ENCODE measurements around the gene CCSAP.

The CCSAP gene

DNA sequence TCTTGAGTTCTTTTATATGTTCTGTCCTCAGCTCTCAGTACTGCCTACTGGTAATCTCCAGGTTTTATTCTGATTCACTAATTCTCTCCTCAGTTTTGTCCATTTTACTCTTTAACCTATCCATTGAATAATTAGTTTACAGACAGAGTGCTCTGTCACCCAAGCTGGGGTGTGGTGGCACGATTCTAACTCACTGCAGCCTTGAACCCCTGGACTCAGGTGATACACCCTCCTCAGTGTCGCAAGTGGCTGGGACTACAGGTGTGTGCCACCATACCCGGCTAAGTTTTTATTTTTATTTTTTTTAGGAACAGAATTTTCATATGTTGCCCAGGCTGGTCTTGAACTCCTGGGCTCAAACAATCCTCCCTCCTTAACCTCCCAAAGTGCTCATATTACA lies 58.0 kb downstream of the CCSAP start:
- no peak for DNase-seq

DNA sequence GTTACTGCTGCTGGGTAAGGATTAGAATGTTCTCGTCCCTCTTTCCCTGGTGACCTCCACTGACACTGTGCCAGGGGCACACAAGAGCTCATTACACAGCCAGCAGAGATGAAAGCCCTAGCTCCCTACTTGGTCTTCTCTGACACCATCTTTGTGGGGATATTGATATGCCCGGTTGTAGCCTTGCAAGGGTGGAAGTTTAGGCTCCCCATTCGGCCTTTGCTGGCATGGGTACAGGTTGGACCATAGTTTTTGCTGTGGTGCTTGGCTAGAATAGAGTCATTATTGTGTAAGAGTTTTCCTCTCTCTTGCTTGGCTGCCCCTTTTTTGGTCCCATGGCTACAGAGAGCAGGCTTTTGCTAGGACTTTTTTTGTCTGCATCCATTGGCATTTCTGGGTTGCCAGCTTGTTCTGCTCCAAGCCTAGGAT lies 59.6 kb downstream of the CCSAP start:
- no peak for DNase-seq

DNA sequence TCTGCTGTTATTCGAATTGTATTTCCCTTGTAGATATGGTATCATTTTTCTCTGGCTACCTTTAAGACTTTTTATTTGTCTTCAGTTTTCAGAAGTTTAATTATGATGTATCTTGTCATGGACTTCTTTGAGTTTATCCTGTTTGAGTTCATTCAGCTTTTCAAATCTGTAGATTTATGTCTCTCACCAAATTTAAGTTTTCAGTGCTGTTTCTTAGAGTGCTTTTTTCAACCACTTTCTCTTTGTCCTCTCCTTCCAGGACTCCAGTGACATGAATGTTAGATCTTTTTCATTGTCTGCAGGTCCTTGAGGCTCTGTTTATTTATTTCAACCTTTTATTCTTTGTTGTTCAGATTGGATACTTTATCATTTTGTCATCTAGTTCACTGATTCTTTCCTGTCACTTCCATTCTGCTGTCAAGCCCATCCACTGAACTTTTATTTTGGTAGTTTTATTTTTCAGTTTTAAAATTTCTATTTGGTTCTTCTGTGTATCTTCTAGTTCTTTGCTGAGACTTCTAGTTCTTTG lies 60.5 kb downstream of the CCSAP start:
- DNase-seq: no peak

DNA sequence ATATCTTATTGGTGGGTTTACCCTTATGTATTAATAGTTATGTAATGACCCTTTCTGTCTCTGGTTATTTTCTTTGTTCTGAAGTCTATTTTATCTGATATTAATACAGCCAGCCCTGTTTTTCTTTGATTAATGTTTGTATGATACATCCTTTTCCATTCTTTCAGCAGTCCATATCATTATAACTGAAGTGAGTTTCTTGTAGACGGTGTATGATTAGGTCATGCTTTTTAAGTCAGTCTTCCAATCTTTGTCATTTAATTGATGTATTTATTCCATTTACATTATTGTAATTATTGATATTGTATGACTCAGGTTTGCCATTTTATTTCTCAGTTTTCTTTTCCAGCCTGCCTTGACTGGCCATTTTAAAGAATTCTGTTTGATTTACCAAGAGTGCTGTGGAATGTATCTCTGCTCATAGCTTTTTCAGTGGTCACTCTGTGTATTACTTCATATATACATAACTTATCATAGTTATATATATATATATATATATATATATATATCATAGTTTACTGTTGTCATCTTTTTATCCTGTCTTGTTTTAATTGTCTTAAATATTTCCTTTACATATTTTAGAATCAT lies 61.4 kb downstream of the CCSAP start:
- no peak for DNase-seq

DNA sequence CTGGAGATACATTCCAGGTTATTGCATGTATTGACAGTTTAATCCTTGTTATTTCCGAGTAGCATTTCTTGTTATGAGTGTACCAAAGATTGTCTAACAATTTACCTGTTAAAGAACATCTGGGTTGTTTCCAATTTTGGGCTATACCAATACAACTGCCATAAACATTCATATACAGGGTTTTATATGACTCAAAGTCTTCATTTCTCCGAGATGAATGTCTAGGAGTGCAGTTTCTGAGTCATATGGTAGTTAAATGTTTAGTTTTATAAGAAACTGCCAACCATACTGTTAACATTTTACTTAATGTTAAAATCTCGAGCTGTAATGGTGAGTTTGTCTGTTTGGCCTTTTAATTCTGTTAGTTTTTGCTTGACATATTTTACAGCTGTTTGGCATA lies 61.9 kb downstream of the CCSAP start:
- DNase-seq: no peak

DNA sequence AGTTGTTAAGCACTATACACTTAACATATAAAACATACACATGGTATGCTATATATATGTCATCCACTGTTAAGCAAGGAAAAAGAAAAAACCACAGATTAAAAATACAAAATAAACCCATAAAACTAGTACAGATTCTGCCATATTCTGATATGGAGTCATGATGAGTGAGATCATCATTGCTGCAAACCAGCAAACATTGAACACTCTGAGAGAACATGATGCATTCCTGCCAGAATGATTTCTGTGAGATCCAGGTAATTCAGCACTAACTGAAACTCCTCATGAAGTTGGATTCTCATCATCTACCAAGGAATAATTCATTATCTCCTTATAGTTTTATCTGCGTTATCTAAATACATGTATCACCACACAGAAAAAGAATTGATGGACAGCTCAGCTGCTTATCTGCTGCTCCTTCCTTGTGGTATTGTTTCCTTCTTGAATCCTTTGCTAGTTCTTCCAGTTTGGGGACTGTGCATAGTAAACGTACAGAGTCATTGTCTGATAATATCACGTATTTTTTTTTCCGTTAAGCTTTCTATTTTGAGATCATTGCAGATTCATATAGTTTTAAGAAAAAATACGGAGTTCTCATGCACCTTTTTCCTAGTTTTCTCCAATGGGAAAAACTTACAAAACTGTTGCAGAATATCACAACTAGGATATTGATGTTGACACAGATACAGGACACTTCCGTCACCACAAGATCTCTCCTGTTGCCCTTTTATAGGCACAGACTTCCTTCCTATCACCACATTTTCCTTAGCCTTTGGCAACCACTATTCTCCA lies 62.6 kb downstream of the CCSAP start:
- no peak for DNase-seq

DNA sequence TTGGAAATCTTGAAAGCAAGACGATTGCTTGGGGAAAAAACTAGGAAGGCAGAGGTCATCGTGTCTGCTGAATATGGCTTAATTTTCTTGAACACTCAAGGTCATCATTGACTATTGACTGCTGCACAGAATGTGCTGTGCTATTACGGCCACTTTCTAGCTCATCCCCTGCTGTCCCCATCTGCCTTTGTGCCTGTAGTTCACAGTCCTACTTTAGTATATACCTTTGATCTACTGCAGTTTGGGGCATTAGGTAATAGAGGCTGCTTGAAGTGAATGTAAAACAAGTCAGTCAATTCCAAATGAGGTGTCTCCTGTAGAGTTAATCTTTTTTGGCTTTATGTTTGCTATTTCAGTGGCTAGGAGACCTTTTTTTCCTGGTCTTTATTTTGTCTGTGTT lies 63.6 kb downstream of the CCSAP start:
- DNase-seq: no peak

DNA sequence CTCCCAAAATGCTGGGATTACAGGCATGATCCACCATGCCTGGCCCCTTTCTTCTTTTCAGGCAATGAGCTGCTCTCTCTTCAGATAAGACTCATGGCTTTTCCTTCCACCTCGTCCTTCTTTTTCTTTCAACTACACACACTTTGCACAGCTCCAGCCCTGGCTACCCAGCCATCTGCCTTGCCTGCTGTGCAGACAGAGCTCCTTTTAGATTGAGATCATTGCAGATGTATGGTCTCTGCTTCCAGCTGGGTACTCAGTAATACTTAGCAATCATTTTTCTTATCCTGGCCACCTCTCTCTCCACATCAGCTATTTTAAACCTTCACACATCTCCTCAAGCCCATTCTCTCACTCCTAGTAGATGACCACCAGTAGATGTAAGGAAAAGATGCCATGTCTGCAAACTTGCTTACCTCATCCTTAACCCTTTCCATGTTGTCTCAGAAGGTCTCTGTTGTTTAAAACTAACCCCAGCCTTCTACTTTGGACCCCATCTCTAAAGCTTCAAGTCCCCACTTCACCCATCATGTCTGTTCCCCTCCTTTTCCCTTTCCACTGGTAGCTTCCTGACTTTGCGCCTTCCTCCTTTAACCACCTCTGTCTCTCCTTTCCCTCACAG lies 64.6 kb downstream of the CCSAP start:
- no peak for DNase-seq

DNA sequence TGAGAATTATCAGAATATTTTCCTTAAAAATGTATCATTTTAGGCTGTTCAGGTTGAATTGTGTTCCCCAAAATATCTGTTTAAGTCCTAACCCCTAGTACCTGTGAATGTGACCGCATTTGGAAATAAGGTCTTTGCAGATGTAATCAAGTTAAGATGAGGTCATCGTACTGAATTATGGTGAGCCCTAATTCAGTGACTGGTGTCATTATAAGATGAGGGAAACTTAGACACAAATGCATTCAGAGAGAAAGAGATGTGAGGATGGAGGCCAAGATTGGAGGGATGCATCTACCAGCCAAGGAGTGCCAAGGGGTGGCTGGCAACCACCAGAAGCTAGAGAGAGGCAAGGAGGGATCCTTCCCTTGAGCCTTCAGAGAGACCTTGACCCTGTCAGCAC lies 67.8 kb downstream of the CCSAP start:
- DNase-seq: no peak

DNA sequence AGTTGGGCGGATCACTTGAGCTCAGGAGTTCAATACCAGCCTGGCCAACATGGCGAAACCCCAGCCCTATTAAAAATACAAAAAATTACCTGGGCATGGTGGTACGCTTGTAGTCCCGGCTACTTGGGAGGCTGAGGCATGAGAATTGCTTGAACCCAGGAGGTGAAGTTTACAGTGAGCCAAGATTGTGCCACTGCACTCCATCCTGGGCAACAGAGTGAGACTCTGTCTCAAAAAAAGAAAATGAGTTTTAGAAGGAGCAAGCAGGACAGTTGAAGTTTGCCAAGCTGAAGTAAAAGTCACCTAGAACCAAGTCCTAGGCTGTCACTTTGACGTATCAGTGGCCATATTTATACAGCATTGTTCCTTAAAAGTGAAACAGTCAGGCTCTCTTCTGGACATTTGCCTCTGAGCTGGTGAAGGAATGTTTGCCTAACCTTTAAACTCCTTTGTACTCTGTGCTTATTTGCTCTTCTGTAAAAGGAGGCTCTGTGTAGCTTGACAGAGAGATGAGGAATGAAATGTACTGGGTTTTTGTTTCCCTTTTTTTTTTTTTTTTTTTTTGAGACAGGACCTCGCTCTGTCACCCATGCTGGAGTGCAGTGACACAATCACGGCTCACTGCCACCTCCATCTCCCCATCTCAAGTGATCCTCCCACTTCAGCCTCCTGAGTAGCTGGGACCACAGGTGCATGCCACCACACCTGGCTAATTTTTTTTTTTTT lies 69.2 kb downstream of the CCSAP start:
- DNase-seq: no peak

DNA sequence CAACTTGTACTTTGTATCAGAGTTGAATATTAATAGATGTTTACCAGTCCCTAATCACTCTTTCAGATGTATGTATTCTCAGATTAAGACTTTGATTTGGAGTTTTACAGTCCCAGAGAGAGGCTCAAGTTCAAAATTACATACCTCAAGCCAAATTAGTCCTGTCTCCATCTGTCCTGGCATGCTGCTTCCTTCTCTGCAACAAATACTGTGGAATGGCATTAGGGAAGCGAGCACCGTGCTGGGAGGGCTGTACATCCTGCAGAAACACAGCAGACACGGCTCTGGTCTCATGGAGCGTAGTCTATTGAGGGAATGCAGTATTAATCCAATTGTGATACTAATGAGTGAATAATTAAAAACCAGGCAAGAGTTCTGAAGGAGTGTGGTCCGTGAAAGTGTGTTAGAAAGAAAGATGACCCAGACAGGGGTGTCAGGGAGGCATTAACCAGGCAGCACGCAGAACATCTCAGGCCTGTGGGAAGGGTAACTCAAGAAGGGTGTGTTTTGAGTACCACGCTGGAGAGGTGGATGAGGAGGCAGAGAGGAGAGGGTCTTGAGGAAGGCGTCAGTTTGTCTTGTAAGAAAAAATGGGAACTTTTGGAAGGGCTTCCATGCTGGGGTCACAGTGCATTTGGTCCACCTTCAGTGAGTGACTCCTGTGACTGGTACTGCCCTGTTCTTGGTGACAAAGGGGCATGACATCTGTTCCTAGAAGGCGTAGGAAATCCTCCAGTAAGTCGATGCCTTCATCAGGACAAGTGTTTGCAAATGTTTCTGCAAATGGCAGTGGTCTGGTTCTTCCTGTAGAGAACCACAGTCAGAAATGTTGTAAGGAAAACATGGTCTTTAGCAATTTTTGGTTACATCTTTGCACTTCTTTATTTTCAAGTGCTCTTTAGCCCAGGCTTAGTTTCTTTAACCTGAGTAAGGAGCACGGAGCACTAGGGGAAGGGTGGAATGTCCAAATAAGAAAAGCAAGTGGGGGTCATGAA lies 70.4 kb downstream of the CCSAP start:
- DNase-seq: no peak

DNA sequence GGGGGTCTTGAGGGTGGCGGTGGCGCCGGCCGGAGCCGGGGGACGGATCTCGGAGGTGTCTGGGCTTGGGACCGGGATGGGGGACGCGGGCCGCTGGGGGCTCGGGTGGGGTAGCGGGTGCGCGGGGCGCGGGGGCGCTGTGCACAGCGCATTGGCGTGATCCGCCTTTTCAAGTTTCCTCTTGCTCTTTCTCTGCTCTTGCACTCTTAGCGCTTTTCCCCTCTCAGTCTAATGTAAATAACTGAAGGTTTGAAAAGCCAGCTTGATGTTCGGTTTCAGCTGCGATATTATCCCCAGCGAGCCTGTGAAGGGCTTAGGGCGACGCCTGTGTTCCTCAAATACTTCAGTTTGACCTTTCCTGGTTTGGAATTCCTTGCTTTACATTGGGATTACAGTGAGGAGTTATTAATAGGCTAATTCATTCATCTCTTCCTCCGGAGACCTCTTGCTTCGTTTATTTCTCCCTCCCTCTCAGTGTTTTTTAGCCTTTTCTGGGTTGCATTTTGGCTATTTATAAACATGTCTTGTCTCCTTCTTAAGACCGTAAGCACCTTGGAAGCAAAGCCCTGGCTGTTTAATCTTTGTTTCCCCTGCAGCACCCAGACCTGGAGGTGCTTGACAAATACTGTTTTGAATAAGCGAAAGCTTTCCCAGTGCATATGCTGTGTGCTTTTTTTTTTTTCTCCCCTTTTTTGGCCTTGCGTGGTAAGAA lies 71.2 kb downstream of the CCSAP start:
- DNase-seq: peak; percentile 49
